Right lobe of liver (tissue), 6 donors: ENCODE data around the gene BLOC1S2. TPM values are rescaled to one million over a fixed set of nuclear protein-coding genes. Genes with fewer than 3 reads are reported as not detected.
"Not testable (repeated sequence)": the region's sequence is repeated elsewhere in the genome, so short reads cannot be mapped to it uniquely, and the experiment has no call there.

ENCODE experiments used
- ATAC-seq, 4 donors: fragments of 200-7000 bp; cut with Tn5 transposase; one replicate each; pipeline ENCODE4 v1.9.1; 2020; ENCODE audit warnings: mild to moderate bottlenecking in 4 of 4, moderate library complexity in 4 of 4
- DNase-seq, 3 donors: peaks; one replicate each; pipeline ENCODE4 v3.0.0-alpha.2; 2020
- H3K27ac ChIP-seq, 3 donors: fragments of 200-600 bp; one replicate each; pipeline ENCODE4 v1.8.0; 2022
- H3K27me3 ChIP-seq, 2 donors: fragments of 200-600 bp; one replicate each; pipeline ENCODE4 v1.8.0; 2022
- H3K36me3 ChIP-seq, 4 donors: fragments of 200-600 bp; sonication (generic) in 1 of 4; one replicate each; pipeline versions ENCODE4 v1.5.1 to v1.8.0; 2017 to 2022; ENCODE audit warnings: control low read depth in 1 of 4
- H3K4me1 ChIP-seq, 4 donors: fragments of 200-600 bp; sonication (generic) in 1 of 4; one replicate each; pipeline versions ENCODE4 v1.5.1 to v1.8.0; 2017 to 2022; ENCODE audit warnings: control low read depth in 1 of 4
- H3K4me3 ChIP-seq, 3 donors: fragments of 200-600 bp; one replicate each; pipeline ENCODE4 v1.8.0; 2022
- H3K9me3 ChIP-seq, 4 donors: fragments of 200-600 bp; sonication (generic) in 1 of 4; one replicate each; pipeline versions ENCODE4 v1.5.1 to v1.8.0; 2017 to 2022; ENCODE audit warnings: control low read depth in 1 of 4
- POLR2A ChIP-seq: fragments of 450-650 bp; IDR thresholded peaks from one replicate; pipeline ENCODE4 v1.6.1; 2017; ENCODE audit warnings: antibody characterized with exemption, mild to moderate bottlenecking
- WGBS: methylation state at CpG from one replicate; pipeline ENCODE4 v1.1.6; 2018; ENCODE audit warnings: low coverage, low lambda C conversion rate; ENCODE audit not compliant: insufficient coverage; ENCODE audit errors: missing lambda C conversion rate; 5-methylcytosine and 5-hydroxymethylcytosine counted together
- intact Hi-C, 2 donors: fragments of 100-400 bp; cut with DNase I; formaldehyde crosslinking; loops; one replicate each; pipeline versions ENCODE4 v1.11.2 to v1.14.1; 2022
- total RNA-seq, 6 experiments: library from RNA; depleted of rRNA in 2 of 6; stranded (reverse); fragments of >200 nt in 2 of 6; fragmentation: NEBNext Ultra II Directional in 3 of 6; extraction: Animal tissue kit (Norgen Biotek cat#: 25700) in 3 of 6; gene quantifications; one replicate each; pipeline versions ENCODE4 v1.1.0 to v1.2.4, GENCODE V29; 2016 to 2023
- TF ChIP-seq, protein P1 (sequence below), 4 donors: fragments of 200-600 bp in 3 of 4; fragments of 450-650 bp in 1 of 4; IDR thresholded peaks; one replicate each; pipeline versions ENCODE4 v1.5.1 to v1.8.0; 2016 to 2022; ENCODE audit warnings: antibody characterized with exemption in 4 of 4, mild to moderate bottlenecking in 2 of 4
- donor health status: DM: no; HTN: yes; CAD: no.
- donor health status: DM: no; HTN: no; CAD: no.
- donor health status: DM: no; HTN: no; CAD: no.
- donor health status: DM: no; HTN: yes; CAD: no.
- donor health status: DM: no; HTN: yes; CAD: no.

BLOC1S2 gene
- total RNA-seq, 6 experiments from 2014 or later = 13.7 to 26.4 (median 22.0) TPM

DNA sequence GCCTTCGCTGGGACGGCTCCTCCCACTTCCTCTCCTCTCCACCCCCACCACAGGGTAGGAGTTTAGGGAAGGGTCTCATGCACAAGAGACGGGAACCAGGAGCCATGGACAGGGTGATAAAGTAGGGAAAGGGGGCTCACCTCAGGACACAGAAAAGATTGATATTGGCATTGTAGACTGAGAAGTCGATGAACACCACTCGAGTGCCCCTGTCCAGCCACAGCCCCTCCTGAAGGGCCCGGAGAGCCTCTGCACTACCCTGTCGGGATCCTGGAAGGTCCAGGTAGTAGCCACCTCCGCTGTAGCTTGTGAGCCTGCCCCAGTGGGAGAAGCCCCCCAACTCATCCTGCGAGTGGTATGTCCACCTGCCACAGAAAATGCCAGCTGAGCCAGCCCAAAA lies 10.8 kb upstream of the BLOC1S2 start:
- TF ChIP-seq, protein P1, sequence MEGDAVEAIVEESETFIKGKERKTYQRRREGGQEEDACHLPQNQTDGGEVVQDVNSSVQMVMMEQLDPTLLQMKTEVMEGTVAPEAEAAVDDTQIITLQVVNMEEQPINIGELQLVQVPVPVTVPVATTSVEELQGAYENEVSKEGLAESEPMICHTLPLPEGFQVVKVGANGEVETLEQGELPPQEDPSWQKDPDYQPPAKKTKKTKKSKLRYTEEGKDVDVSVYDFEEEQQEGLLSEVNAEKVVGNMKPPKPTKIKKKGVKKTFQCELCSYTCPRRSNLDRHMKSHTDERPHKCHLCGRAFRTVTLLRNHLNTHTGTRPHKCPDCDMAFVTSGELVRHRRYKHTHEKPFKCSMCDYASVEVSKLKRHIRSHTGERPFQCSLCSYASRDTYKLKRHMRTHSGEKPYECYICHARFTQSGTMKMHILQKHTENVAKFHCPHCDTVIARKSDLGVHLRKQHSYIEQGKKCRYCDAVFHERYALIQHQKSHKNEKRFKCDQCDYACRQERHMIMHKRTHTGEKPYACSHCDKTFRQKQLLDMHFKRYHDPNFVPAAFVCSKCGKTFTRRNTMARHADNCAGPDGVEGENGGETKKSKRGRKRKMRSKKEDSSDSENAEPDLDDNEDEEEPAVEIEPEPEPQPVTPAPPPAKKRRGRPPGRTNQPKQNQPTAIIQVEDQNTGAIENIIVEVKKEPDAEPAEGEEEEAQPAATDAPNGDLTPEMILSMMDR (IDR thresholded peaks at IDR 0.05) = no peak
- no peak for TF ChIP-seq POLR2A
- ATAC-seq (no peak), DNase-seq (no peak)
- WGBS = 73% methylated on average over 4 of the region's 9 CpGs
- no peaks in the 10 kb centered on the region for H3K9me3 ChIP-seq
- H3K4me3 ChIP-seq = no peak overlapping the region
- H3K27ac ChIP-seq = no peak overlapping the region
- no peaks in the 10 kb centered on the region for H3K36me3 ChIP-seq
- H3K27me3 ChIP-seq = no peaks in the 10 kb centered on the region
- intact Hi-C loops = no loop called here
- peaks cover 0 to 22% (median 0%) of the 10 kb centered on the region in 4 donors for H3K4me1 ChIP-seq

- no peak overlapping the region for H3K4me3 ChIP-seq
- no peaks in the 10 kb centered on the region for H3K9me3 ChIP-seq
- ATAC-seq (no peak), DNase-seq (no peak)
- H3K36me3 ChIP-seq = no peaks in the 10 kb centered on the region
- peaks cover 0 to 20% (median 0%) of the 10 kb centered on the region in 4 donors for H3K4me1 ChIP-seq
- no peak overlapping the region for H3K27ac ChIP-seq
- intact Hi-C loops = no loop called here
- TF ChIP-seq POLR2A = no peak
- TF ChIP-seq, protein P1 (IDR thresholded peaks at IDR 0.05) = no peak
- no peaks in the 10 kb centered on the region for H3K27me3 ChIP-seq
Observed at GRCh38 chr10:100293066-100293465, 6.6 kb upstream of the BLOC1S2 start.

- H3K36me3 ChIP-seq, intact Hi-C loops, H3K4me3 ChIP-seq, H3K9me3 ChIP-seq, H3K27me3 ChIP-seq: not testable (repeated sequence)
- peaks cover 0 to 20% (median 0%) of the 10 kb centered on the region in 4 donors for H3K4me1 ChIP-seq
- H3K27ac ChIP-seq = peak overlapping the region in 2 of 3 donors; percentile 22 to 57
- WGBS = 21% methylated on average over 4 of the region's 4 CpGs
- DNase-seq (peak; percentile 59 to 77 (median 65)), ATAC-seq (peak; percentile 62 to 80 (median 75))
Observed at GRCh38 chr10:100292300-100292699, 5.8 kb upstream of the BLOC1S2 start.

DNA sequence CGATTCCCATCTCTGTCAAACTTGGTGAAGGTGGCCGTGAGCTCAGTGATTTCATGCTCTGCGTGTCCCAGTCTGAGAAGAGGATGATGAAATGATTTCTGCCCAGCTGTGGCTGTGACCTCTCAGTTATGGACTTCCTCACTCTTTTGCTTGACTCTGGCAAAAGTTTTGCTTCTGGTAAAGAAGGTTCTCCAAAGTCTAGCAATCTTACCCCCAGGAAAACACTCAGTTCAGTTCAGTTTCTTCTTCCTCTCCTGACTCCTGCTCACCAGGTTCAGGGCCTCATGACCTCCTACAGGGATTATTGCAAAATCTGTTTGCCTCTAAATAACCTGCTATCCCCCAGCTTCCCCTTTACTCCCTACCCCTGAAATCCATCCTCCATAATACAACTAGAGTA lies 4.9 kb upstream of the BLOC1S2 start:
- no peaks in the 10 kb centered on the region for H3K27me3 ChIP-seq
- peaks cover 0 to 26% (median 0%) of the 10 kb centered on the region in 4 donors for H3K4me1 ChIP-seq
- ATAC-seq = peak in 3 of 4 donors; percentile 7 to 34 (median 18)
- H3K36me3 ChIP-seq = no peaks in the 10 kb centered on the region
- no peak for TF ChIP-seq POLR2A
- TF ChIP-seq, protein P1 (IDR thresholded peaks at IDR 0.05) = no peak
- intact Hi-C loops = no loop called here
- H3K9me3 ChIP-seq = no peaks in the 10 kb centered on the region
- no peak overlapping the region for H3K4me3 ChIP-seq
- WGBS = 41% methylated on average over 3 of the region's 3 CpGs
- DNase-seq = no peak
- H3K27ac ChIP-seq = peak overlapping the region in 1 of 3 donors; percentile 57

DNA sequence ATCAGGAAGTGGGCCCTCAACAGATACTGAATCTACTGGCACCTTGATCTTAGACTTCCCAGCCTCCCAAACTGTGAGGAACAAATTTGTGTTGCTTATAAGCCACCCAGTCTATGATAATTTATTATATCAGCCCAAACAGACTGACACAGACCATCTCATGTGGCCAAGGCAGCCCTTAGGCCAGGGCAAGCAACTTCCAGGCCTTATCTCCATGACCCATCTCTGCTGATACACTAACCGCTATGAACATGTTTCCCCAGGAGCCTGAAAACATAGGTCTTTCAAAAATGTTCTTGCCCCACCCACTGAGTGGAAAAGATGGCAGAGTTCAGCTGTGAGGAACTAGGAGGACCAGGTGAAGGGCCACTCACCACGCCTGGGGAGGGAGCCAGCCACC lies 3.2 kb upstream of the BLOC1S2 start:
- Histone ChIP-seq H3K27me3 (no peaks in the 10 kb centered on the region), H3K27ac (no peak overlapping the region), H3K36me3 (no peaks in the 10 kb centered on the region), H3K4me3 (no peak overlapping the region), H3K9me3 (no peaks in the 10 kb centered on the region), H3K4me1 (peaks cover 0 to 31% (median 0%) of the 10 kb centered on the region in 4 donors)
- TF ChIP-seq, protein P1 (IDR thresholded peaks at IDR 0.05) = no peak
- TF ChIP-seq POLR2A = no peak
- intact Hi-C loops = no loop called here
- no peak for DNase-seq
- no peak for ATAC-seq
- WGBS = 83% methylated on average over 1 of the region's 2 CpGs
